WTC11 (cell line): ENCODE measurements around the gene TMCC2. TPM values are rescaled to one million over a fixed set of nuclear protein-coding genes. Genes with fewer than 3 reads are reported as not detected.

Experiments used
- ATAC-seq: fragments of 200-7000 bp; cut with Tn5 transposase; 2 replicates; pipeline ENCODE4 v1.10.0; 2021; ENCODE audit warnings: mild to moderate bottlenecking, moderate library complexity
- CTCF ChIA-PET: fragments of 300-600 bp; sonication (Branson Sonifier 250); formaldehyde crosslinking; loops from one replicate; lab custom pipeline; 2021; ENCODE audit warnings: antibody characterized with exemption; lab: Charles Lee
- POLR2A ChIA-PET: fragments of 350-600 bp; sonication (Branson Sonifier 250); formaldehyde crosslinking; loops from one replicate; lab custom pipeline; 2021; ENCODE audit warnings: antibody characterized with exemption; lab: Charles Lee
- DNase-seq: peaks from one replicate; pipeline ENCODE4 v3.0.0; 2021; ENCODE audit warnings: low spot score
- H3K27ac Mint-ChIP-seq: 2 replicates; pipeline ENCODE4 v1.8.0; 2021; ENCODE audit warnings: mixed read lengths
- H3K27me3 Mint-ChIP-seq: 2 replicates; pipeline ENCODE4 v1.8.0; 2021; ENCODE audit warnings: low read depth, mild to moderate bottlenecking, moderate library complexity, mixed read lengths
- H3K36me3 Mint-ChIP-seq: 2 replicates; pipeline ENCODE4 v1.8.0; 2021; ENCODE audit warnings: mixed read lengths
- H3K4me1 Mint-ChIP-seq: 2 replicates; pipeline ENCODE4 v1.8.0; 2022; ENCODE audit warnings: mixed read lengths
- H3K4me3 Mint-ChIP-seq: 2 replicates; pipeline ENCODE4 v1.8.0; 2021; ENCODE audit warnings: mild to moderate bottlenecking, moderate library complexity, mixed read lengths
- H3K9me3 Mint-ChIP-seq: 2 replicates; pipeline ENCODE4 v1.8.0; 2021; ENCODE audit warnings: mixed read lengths
- AR ChIP-seq: fragments of 250-450 bp; sonication (Bioruptor Pico); IDR thresholded peaks from 2 replicates; pipeline ENCODE4 v1.9.0; 2021; ENCODE audit warnings: mild to moderate bottlenecking
- ATF1 ChIP-seq: sonication (generic); formaldehyde crosslinking; IDR thresholded peaks from 2 replicates; pipeline ENCODE4 v1.8.1; 2023; ENCODE audit warnings: mild to moderate bottlenecking, moderate library complexity, missing genetic modification reagents
- ZNF317 ChIP-seq: sonication (generic); formaldehyde crosslinking; IDR thresholded peaks from 2 replicates; pipeline ENCODE4 v1.8.1; 2023; ENCODE audit warnings: low read depth, mild to moderate bottlenecking, moderate library complexity, missing genetic modification reagents, borderline replicate concordance
- ZNF532 ChIP-seq: fragments of 250-450 bp; sonication (Bioruptor Pico); IDR thresholded peaks from 2 replicates; pipeline ENCODE4 v1.9.0; 2021; ENCODE audit warnings: mild to moderate bottlenecking, borderline replicate concordance
- total RNA-seq: library from RNA; stranded (reverse); gene quantifications from 3 replicates; pipeline ENCODE4 v1.2.3, GENCODE V29; 2021
- TF ChIP-seq, protein P1 (sequence below): sonication (generic); formaldehyde crosslinking; IDR thresholded peaks from 2 replicates; pipeline ENCODE4 v1.8.0; 2023; ENCODE audit warnings: missing genetic modification reagents, mild to moderate bottlenecking, borderline replicate concordance
- TF ChIP-seq, protein P2 (sequence below): sonication (generic); formaldehyde crosslinking; IDR thresholded peaks from 2 replicates; pipeline ENCODE4 v1.8.1; 2023; ENCODE audit warnings: mild to moderate bottlenecking, missing genetic modification reagents, borderline replicate concordance

Gene TMCC2
- total RNA-seq, 1 experiment from 2014 or later = 9.5 TPM

- TF ChIP-seq, protein P1, sequence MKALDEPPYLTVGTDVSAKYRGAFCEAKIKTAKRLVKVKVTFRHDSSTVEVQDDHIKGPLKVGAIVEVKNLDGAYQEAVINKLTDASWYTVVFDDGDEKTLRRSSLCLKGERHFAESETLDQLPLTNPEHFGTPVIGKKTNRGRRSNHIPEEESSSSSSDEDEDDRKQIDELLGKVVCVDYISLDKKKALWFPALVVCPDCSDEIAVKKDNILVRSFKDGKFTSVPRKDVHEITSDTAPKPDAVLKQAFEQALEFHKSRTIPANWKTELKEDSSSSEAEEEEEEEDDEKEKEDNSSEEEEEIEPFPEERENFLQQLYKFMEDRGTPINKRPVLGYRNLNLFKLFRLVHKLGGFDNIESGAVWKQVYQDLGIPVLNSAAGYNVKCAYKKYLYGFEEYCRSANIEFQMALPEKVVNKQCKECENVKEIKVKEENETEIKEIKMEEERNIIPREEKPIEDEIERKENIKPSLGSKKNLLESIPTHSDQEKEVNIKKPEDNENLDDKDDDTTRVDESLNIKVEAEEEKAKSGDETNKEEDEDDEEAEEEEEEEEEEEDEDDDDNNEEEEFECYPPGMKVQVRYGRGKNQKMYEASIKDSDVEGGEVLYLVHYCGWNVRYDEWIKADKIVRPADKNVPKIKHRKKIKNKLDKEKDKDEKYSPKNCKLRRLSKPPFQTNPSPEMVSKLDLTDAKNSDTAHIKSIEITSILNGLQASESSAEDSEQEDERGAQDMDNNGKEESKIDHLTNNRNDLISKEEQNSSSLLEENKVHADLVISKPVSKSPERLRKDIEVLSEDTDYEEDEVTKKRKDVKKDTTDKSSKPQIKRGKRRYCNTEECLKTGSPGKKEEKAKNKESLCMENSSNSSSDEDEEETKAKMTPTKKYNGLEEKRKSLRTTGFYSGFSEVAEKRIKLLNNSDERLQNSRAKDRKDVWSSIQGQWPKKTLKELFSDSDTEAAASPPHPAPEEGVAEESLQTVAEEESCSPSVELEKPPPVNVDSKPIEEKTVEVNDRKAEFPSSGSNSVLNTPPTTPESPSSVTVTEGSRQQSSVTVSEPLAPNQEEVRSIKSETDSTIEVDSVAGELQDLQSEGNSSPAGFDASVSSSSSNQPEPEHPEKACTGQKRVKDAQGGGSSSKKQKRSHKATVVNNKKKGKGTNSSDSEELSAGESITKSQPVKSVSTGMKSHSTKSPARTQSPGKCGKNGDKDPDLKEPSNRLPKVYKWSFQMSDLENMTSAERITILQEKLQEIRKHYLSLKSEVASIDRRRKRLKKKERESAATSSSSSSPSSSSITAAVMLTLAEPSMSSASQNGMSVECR (CRISPR knock-in tag) = peak; percentile 62; the same call in 1 of the 2 replicates
- peak; percentile 23; the same call in 1 of the 2 replicates for TF ChIP-seq AR (CRISPR knock-in tag)
- TF ChIP-seq, protein P2, sequence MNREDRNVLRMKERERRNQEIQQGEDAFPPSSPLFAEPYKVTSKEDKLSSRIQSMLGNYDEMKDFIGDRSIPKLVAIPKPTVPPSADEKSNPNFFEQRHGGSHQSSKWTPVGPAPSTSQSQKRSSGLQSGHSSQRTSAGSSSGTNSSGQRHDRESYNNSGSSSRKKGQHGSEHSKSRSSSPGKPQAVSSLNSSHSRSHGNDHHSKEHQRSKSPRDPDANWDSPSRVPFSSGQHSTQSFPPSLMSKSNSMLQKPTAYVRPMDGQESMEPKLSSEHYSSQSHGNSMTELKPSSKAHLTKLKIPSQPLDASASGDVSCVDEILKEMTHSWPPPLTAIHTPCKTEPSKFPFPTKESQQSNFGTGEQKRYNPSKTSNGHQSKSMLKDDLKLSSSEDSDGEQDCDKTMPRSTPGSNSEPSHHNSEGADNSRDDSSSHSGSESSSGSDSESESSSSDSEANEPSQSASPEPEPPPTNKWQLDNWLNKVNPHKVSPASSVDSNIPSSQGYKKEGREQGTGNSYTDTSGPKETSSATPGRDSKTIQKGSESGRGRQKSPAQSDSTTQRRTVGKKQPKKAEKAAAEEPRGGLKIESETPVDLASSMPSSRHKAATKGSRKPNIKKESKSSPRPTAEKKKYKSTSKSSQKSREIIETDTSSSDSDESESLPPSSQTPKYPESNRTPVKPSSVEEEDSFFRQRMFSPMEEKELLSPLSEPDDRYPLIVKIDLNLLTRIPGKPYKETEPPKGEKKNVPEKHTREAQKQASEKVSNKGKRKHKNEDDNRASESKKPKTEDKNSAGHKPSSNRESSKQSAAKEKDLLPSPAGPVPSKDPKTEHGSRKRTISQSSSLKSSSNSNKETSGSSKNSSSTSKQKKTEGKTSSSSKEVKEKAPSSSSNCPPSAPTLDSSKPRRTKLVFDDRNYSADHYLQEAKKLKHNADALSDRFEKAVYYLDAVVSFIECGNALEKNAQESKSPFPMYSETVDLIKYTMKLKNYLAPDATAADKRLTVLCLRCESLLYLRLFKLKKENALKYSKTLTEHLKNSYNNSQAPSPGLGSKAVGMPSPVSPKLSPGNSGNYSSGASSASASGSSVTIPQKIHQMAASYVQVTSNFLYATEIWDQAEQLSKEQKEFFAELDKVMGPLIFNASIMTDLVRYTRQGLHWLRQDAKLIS = peak; percentile 50; the same call in 1 of the 2 replicates
These were observed 73.6 kb downstream of the TMCC2 start (continued) for GRCh38 chr1:205301205-205301821.

DNA sequence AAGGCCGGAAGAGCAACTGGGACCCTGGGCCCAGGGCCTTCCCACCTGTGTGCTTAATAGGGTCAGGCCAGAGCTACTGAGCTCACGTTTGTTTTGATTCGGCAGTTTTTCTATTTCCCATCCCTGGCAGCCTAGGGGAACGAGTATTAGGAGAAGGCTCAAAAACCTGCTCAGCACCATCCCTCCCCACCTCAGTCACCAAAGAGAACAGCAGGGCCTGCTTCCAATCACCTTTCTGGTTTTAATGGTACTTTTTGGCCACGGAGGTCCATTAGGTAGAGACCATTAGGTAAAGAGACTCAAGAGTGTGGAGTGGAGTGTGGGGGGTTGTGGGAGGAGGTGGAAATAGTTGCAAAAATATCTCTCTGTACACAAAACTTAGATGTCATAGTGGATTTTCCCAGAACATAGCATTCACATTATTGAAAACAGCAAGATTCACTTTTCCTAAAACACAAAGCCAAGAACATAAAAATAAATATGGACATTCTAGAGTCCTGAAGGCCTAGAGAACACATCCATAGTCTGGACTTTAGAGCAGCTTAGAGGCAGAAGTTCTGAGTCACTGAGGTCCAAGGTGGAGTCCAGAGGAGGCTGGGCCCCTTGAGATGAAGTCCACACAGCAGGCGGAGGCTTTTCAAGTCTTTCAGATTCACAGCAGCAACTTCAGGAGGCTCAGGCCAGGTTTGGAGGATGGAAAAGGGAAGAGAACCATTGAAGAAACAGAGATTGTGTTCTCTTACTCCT is 74.3 kb downstream of the TMCC2 start:
- Mint-ChIP-seq H3K27ac (peak overlapping the region; percentile 100), H3K9me3 (no peaks in the 10 kb centered on the region), H3K36me3 (peaks cover 35% of the 10 kb centered on the region), H3K27me3 (no peaks in the 10 kb centered on the region), H3K4me1 (peaks cover 55% of the 10 kb centered on the region), H3K4me3 (peak overlapping the region; percentile 38)
- CTCF ChIA-PET = interaction anchor here (0.5 to 8.7 kb wide), 17 partner anchors 12 to 240 kb away, joined by 3 to 114 read pairs (median 8); partner anchors contain the start of genes NUAK2 and TMCC2
- POLR2A ChIA-PET = interaction anchor here (0.8 to 7.7 kb wide), 10 partner anchors 12 to 143 kb away, joined by 3 to 186 read pairs (median 12); partner anchors contain the start of gene NUAK2
- DNase-seq (no peak), ATAC-seq (no peak; the same call in 1 of the 2 replicates)
- no peak for TF ChIP-seq AR (CRISPR knock-in tag)
- TF ChIP-seq ZNF317 = no peak
- TF ChIP-seq ATF1 (CRISPR knock-in tag) = no peak
- TF ChIP-seq ZNF532 (CRISPR knock-in tag) = 0 out of 2 replicates have a peak, but pooled peaks have one; percentile 27
